Mucosa of stomach (tissue), 1 donor: ENCODE measurements around the gene LAMB2.

ENCODE experiments used
- H3K27me3 ChIP-seq: one replicate; pipeline ENCODE4 v1.7.0; 2013; ENCODE audit warnings: mild to moderate bottlenecking, low read length; ENCODE audit not compliant: control insufficient read depth, insufficient read depth
- H3K36me3 ChIP-seq: one replicate; pipeline ENCODE4 v1.7.0; 2013; ENCODE audit warnings: low read length; ENCODE audit not compliant: control insufficient read depth, insufficient read depth
- H3K4me1 ChIP-seq: one replicate; pipeline ENCODE4 v1.7.0; 2013; ENCODE audit warnings: mild to moderate bottlenecking, low read length; ENCODE audit not compliant: control insufficient read depth, insufficient read depth
- H3K4me3 ChIP-seq: one replicate; pipeline ENCODE4 v1.7.0; 2013; ENCODE audit warnings: low read length
- H3K9ac ChIP-seq: one replicate; pipeline ENCODE4 v1.7.0; 2013; ENCODE audit warnings: mild to moderate bottlenecking, low read length, moderate library complexity
- H3K9me3 ChIP-seq: one replicate; pipeline ENCODE4 v1.7.0; 2013; ENCODE audit warnings: mild to moderate bottlenecking, low read length, moderate library complexity; ENCODE audit not compliant: control insufficient read depth
- donor health status: Pancreatic carcinoma.

The LAMB2 gene

GRCh38 chr3:49124203-49124602 lies 8.6 kb downstream of the LAMB2 start:
- no peaks in the 10 kb centered on the region for H3K9me3 ChIP-seq
- peaks cover 9% of the 10 kb centered on the region for H3K4me1 ChIP-seq
- H3K27me3 ChIP-seq = no peaks in the 10 kb centered on the region
- no peak overlapping the region for H3K4me3 ChIP-seq
- no peak overlapping the region for H3K9ac ChIP-seq
- peaks cover 8% of the 10 kb centered on the region for H3K36me3 ChIP-seq

- Histone ChIP-seq H3K9me3 (no peaks in the 10 kb centered on the region), H3K4me1 (peaks cover 14% of the 10 kb centered on the region), H3K4me3 (no peak overlapping the region), H3K27me3 (no peaks in the 10 kb centered on the region), H3K36me3 (peaks cover 8% of the 10 kb centered on the region), H3K9ac (no peak overlapping the region)
Measured at GRCh38 chr3:49123687-49124086, 9.2 kb downstream of the LAMB2 start.

- H3K36me3 ChIP-seq = peaks cover 8% of the 10 kb centered on the region
- peaks cover 14% of the 10 kb centered on the region for H3K4me1 ChIP-seq
Measured at GRCh38 chr3:49122886-49123545, 9.8 kb downstream of the LAMB2 start.

GRCh38 chr3:49122451-49122850 lies 10.4 kb downstream of the LAMB2 start:
- Histone ChIP-seq H3K9me3 (no peaks in the 10 kb centered on the region), H3K36me3 (peaks cover 13% of the 10 kb centered on the region)

More at GRCh38 chr3:49122886-49123545, 9.8 kb downstream of the LAMB2 start:
- Histone ChIP-seq H3K27me3 (no peaks in the 10 kb centered on the region), H3K9ac (no peak overlapping the region), H3K4me3 (no peak overlapping the region), H3K9me3 (no peaks in the 10 kb centered on the region)

GRCh38 chr3:49122022-49122421 lies 10.8 kb downstream of the LAMB2 start:
- Histone ChIP-seq H3K9me3 (no peaks in the 10 kb centered on the region), H3K4me1 (peaks cover 14% of the 10 kb centered on the region), H3K4me3 (no peak overlapping the region), H3K9ac (no peak overlapping the region), H3K36me3 (peaks cover 18% of the 10 kb centered on the region), H3K27me3 (no peaks in the 10 kb centered on the region)

More at GRCh38 chr3:49122451-49122850, 10.4 kb downstream of the LAMB2 start:
- Histone ChIP-seq H3K27me3 (no peaks in the 10 kb centered on the region), H3K4me1 (peaks cover 14% of the 10 kb centered on the region), H3K4me3 (no peak overlapping the region), H3K9ac (no peak overlapping the region)

GRCh38 chr3:49121132-49121736 lies 11.6 kb downstream of the LAMB2 start:
- no peaks in the 10 kb centered on the region for H3K9me3 ChIP-seq
- no peak overlapping the region for H3K9ac ChIP-seq
- H3K4me1 ChIP-seq = peaks cover 14% of the 10 kb centered on the region
- H3K4me3 ChIP-seq = no peak overlapping the region
- peaks cover 26% of the 10 kb centered on the region for H3K36me3 ChIP-seq
- no peaks in the 10 kb centered on the region for H3K27me3 ChIP-seq

GRCh38 chr3:49120438-49121131 lies 12.3 kb downstream of the LAMB2 start, which contains the start of gene USP19:
USP19 (minus strand) TSS chr3:49120823; CDS start chr3:49119145, 1,678 bp downstream.
- H3K27me3 ChIP-seq = no peaks in the 10 kb centered on the region
- peak within 1 kb of the TSS; percentile 80 for H3K9ac ChIP-seq
- H3K36me3 ChIP-seq = peaks cover 29% of the 10 kb centered on the region
- H3K4me1 ChIP-seq = peaks cover 14% of the 10 kb centered on the region
- H3K4me3 ChIP-seq = peak within 1 kb of the TSS; percentile 40
- no peaks in the 10 kb centered on the region for H3K9me3 ChIP-seq

- Histone ChIP-seq H3K9me3 (no peaks in the 10 kb centered on the region), H3K4me1 (peaks cover 14% of the 10 kb centered on the region), H3K9ac (peak overlapping the region; percentile 80), H3K36me3 (peaks cover 34% of the 10 kb centered on the region), H3K27me3 (no peaks in the 10 kb centered on the region), H3K4me3 (peak overlapping the region; percentile 40)
Measured at GRCh38 chr3:49120096-49120437, 12.8 kb downstream of the LAMB2 start.

GRCh38 chr3:49119439-49119838 lies 13.4 kb downstream of the LAMB2 start:
- no peaks in the 10 kb centered on the region for H3K9me3 ChIP-seq
- H3K9ac ChIP-seq = peak overlapping the region; percentile 80
- peaks cover 36% of the 10 kb centered on the region for H3K36me3 ChIP-seq
- H3K27me3 ChIP-seq = no peaks in the 10 kb centered on the region
- H3K4me3 ChIP-seq = peak overlapping the region; percentile 40
- H3K4me1 ChIP-seq = peaks cover 14% of the 10 kb centered on the region

- Histone ChIP-seq H3K9ac (peak overlapping the region; percentile 80), H3K4me3 (no peak overlapping the region), H3K27me3 (no peaks in the 10 kb centered on the region), H3K36me3 (peaks cover 37% of the 10 kb centered on the region), H3K4me1 (peaks cover 14% of the 10 kb centered on the region), H3K9me3 (no peaks in the 10 kb centered on the region)
Measured at GRCh38 chr3:49119036-49119435, 13.8 kb downstream of the LAMB2 start.

- Histone ChIP-seq H3K9ac (no peak overlapping the region), H3K9me3 (no peaks in the 10 kb centered on the region), H3K4me1 (no peaks in the 10 kb centered on the region), H3K36me3 (peaks cover 61% of the 10 kb centered on the region), H3K27me3 (no peaks in the 10 kb centered on the region), H3K4me3 (no peak overlapping the region)
Measured at GRCh38 chr3:49112262-49112661, 20.6 kb downstream of the LAMB2 start.

GRCh38 chr3:49111347-49111746 lies 21.5 kb downstream of the LAMB2 start:
- H3K36me3 ChIP-seq = peaks cover 51% of the 10 kb centered on the region
- H3K4me1 ChIP-seq = no peaks in the 10 kb centered on the region
- no peaks in the 10 kb centered on the region for H3K9me3 ChIP-seq
- no peak overlapping the region for H3K4me3 ChIP-seq
- H3K9ac ChIP-seq = no peak overlapping the region
- no peaks in the 10 kb centered on the region for H3K27me3 ChIP-seq
